ENCODE results near the gene TRAPPC14.

Gene TRAPPC14

DNA sequence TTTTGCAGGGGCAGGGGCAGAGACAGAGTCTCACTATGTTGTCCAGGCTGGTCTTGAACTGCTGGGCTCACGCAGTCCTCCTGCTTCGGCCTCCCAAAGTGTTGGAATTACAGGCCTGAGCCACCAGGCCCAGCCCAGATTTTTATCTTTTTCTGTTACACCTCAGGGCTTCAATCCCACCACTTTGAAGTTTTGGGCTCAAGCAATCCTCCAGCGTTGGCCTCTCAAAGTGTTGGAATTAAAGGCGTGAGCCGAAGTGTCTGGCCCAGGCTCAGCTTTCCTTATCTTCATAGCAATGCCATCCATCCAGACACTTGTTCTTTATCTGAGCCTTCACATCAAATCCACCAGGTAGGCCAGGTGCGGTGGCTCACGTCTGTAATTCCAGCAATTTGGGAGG, 43.5 kb downstream of the TRAPPC14 start:
- Histone ChIP-seq H3K36me3 (ENCODE audit: control insufficient read depth in 2 of 2, insufficient read depth in 1 of 2, low read length in 2 of 2) (peaks cover 12 to 34% of the 10 kb centered on the region in 2 experiments; a peak in 2 of 3 replicates), H3K4me3 (ENCODE audit: low read depth, low read length) (no peak overlapping the region), H3K4me1 (ENCODE audit: control insufficient read depth, insufficient read depth, low read length) (no peaks in the 10 kb centered on the region), H3K27ac (ENCODE audit: extremely low read depth, low read depth, low read length) (no peak overlapping the region), H3K9me3 (ENCODE audit: control insufficient read depth, insufficient read depth, low read depth, low read length) (no peaks in the 10 kb centered on the region)
- ChIA-PET POLR2A (interaction anchor here (1.5 to 4.2 kb wide), 2 partner anchors 11 to 14 kb away, joined by 3 to 39 read pairs; partner anchors contain the start of genes AP4M1, MBLAC1 and MCM7), CTCF (no interaction called here)
- no peak for TF ChIP-seq ZNF133 (tag by site-specific recombination; IDR thresholded peaks at IDR 0.05)
- 0 out of 2 replicates have a peak, but pooled peaks have one; percentile 7 for TF ChIP-seq ZNF121 (tag by site-specific recombination; IDR thresholded peaks at IDR 0.05)

DNA sequence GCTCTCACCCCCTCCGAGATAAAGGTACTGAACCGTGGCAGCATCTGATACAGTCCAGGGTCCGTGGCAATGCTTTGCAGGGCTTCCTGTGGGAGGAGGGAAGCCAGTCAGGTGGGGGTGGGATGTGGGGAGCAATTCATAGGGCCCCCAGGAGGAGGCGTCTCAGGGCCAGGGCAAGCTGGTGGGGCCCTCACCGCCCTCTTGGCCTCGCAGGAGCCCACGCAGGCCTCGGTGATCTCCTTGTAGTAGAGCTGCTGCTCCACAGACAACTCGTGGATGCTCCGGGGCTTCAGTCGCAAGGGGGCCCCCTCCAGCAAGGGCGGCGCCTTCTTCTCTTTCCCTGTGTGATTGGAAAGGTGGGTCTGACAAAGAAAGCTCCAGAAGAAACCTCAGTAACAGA, 46.6 kb downstream of the TRAPPC14 start:
- H3K9me3 ChIP-seq (ENCODE audit: control insufficient read depth, insufficient read depth, low read depth, low read length), result no peaks in the 10 kb centered on the region
- ChIA-PET POLR2A (interaction anchor here (1.1 to 4.2 kb wide), 2 partner anchors 11 to 16 kb away, joined by 3 to 39 read pairs; partner anchors contain the start of genes AP4M1 and MCM7), CTCF (interaction anchor here (0.7 to 0.8 kb wide), 2 partner anchors 21 to 90 kb away, joined by 3 to 5 read pairs; no protein-coding TSS in a partner anchor)
- no peak overlapping the region for H3K27ac ChIP-seq (ENCODE audit: extremely low read depth, low read depth, low read length)
- no peak overlapping the region for H3K4me3 ChIP-seq (ENCODE audit: low read depth, low read length)
- TF ChIP-seq EGR2 (tag by site-specific recombination; IDR thresholded peaks at IDR 0.05; ENCODE audit: low read depth), result no peak
- TF ChIP-seq, protein P1, sequence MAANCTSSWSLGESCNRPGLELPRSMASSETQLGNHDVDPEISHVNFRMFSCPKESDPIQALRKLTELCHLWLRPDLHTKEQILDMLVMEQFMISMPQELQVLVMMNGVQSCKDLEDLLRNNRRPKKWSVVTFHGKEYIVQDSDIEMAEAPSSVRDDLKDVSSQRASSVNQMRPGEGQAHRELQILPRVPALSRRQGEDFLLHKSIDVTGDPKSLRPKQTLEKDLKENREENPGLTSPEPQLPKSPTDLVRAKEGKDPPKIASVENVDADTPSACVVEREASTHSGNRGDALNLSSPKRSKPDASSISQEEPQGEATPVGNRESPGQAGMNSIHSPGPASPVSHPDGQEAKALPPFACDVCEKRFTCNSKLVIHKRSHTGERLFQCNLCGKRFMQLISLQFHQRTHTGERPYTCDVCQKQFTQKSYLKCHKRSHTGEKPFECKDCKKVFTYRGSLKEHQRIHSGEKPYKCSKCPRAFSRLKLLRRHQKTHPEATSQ (tag by site-specific recombination; IDR thresholded peaks at IDR 0.05), result no peak
- TF ChIP-seq, protein P2, sequence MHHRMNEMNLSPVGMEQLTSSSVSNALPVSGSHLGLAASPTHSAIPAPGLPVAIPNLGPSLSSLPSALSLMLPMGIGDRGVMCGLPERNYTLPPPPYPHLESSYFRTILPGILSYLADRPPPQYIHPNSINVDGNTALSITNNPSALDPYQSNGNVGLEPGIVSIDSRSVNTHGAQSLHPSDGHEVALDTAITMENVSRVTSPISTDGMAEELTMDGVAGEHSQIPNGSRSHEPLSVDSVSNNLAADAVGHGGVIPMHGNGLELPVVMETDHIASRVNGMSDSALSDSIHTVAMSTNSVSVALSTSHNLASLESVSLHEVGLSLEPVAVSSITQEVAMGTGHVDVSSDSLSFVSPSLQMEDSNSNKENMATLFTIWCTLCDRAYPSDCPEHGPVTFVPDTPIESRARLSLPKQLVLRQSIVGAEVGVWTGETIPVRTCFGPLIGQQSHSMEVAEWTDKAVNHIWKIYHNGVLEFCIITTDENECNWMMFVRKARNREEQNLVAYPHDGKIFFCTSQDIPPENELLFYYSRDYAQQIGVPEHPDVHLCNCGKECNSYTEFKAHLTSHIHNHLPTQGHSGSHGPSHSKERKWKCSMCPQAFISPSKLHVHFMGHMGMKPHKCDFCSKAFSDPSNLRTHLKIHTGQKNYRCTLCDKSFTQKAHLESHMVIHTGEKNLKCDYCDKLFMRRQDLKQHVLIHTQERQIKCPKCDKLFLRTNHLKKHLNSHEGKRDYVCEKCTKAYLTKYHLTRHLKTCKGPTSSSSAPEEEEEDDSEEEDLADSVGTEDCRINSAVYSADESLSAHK (tag by site-specific recombination; IDR thresholded peaks at IDR 0.05), result no peak
- TF ChIP-seq, protein P3, sequence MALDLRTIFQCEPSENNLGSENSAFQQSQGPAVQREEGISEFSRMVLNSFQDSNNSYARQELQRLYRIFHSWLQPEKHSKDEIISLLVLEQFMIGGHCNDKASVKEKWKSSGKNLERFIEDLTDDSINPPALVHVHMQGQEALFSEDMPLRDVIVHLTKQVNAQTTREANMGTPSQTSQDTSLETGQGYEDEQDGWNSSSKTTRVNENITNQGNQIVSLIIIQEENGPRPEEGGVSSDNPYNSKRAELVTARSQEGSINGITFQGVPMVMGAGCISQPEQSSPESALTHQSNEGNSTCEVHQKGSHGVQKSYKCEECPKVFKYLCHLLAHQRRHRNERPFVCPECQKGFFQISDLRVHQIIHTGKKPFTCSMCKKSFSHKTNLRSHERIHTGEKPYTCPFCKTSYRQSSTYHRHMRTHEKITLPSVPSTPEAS (tag by site-specific recombination; IDR thresholded peaks at IDR 0.05), result no peak
- no peak for TF ChIP-seq ZNF571 (tag by site-specific recombination; IDR thresholded peaks at IDR 0.05)
- TF ChIP-seq ZNF600 (tag by site-specific recombination; IDR thresholded peaks at IDR 0.05), result no peak
- TF ChIP-seq ZSCAN30 (tag by site-specific recombination; IDR thresholded peaks at IDR 0.05), result no peak
- no peak for TF ChIP-seq ZNF114 (tag by site-specific recombination; IDR thresholded peaks at IDR 0.05)
- TF ChIP-seq, protein P4, sequence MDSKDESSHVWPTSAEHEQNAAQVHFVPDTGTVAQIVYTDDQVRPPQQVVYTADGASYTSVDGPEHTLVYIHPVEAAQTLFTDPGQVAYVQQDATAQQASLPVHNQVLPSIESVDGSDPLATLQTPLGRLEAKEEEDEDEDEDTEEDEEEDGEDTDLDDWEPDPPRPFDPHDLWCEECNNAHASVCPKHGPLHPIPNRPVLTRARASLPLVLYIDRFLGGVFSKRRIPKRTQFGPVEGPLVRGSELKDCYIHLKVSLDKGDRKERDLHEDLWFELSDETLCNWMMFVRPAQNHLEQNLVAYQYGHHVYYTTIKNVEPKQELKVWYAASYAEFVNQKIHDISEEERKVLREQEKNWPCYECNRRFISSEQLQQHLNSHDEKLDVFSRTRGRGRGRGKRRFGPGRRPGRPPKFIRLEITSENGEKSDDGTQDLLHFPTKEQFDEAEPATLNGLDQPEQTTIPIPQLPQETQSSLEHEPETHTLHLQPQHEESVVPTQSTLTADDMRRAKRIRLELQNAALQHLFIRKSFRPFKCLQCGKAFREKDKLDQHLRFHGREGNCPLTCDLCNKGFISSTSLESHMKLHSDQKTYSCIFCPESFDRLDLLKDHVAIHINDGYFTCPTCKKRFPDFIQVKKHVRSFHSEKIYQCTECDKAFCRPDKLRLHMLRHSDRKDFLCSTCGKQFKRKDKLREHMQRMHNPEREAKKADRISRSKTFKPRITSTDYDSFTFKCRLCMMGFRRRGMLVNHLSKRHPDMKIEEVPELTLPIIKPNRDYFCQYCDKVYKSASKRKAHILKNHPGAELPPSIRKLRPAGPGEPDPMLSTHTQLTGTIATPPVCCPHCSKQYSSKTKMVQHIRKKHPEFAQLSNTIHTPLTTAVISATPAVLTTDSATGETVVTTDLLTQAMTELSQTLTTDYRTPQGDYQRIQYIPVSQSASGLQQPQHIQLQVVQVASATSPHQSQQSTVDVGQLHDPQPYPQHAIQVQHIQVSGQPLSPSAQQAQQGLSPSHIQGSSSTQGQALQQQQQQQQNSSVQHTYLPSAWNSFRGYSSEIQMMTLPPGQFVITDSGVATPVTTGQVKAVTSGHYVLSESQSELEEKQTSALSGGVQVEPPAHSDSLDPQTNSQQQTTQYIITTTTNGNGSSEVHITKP (tag by site-specific recombination; IDR thresholded peaks at IDR 0.05), result no peak
- no peak for TF ChIP-seq ZNF629 (tag by site-specific recombination; IDR thresholded peaks at IDR 0.05)
- no peak for TF ChIP-seq GLI2 (tag by site-specific recombination; IDR thresholded peaks at IDR 0.05; ENCODE audit: borderline replicate concordance, low read depth)
- TF ChIP-seq, protein P5, sequence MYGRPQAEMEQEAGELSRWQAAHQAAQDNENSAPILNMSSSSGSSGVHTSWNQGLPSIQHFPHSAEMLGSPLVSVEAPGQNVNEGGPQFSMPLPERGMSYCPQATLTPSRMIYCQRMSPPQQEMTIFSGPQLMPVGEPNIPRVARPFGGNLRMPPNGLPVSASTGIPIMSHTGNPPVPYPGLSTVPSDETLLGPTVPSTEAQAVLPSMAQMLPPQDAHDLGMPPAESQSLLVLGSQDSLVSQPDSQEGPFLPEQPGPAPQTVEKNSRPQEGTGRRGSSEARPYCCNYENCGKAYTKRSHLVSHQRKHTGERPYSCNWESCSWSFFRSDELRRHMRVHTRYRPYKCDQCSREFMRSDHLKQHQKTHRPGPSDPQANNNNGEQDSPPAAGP (tag by site-specific recombination; IDR thresholded peaks at IDR 0.05), result no peak
- TF ChIP-seq HOXC10 (CRISPR knock-in tag; IDR thresholded peaks at IDR 0.05), result no peak
- no peak for TF ChIP-seq ZNF473 (tag by site-specific recombination; IDR thresholded peaks at IDR 0.05)
- no peak for TF ChIP-seq ZNF302 (tag by site-specific recombination; IDR thresholded peaks at IDR 0.05; ENCODE audit: low read depth)
- TF ChIP-seq ZNF585B (tag by site-specific recombination; IDR thresholded peaks at IDR 0.05), result no peak
- no peak for TF ChIP-seq BCL11B (tag by site-specific recombination; IDR thresholded peaks at IDR 0.05; ENCODE audit: low read depth)
- TF ChIP-seq ZBTB1 (tag by site-specific recombination; IDR thresholded peaks at IDR 0.05), result no peak
- TF ChIP-seq ZNF530 (tag by site-specific recombination; IDR thresholded peaks at IDR 0.05; ENCODE audit: low read depth), result no peak
- H3K36me3 ChIP-seq (ENCODE audit: control insufficient read depth in 2 of 2, insufficient read depth in 1 of 2, low read length in 2 of 2), result peaks cover 15 to 60% of the 10 kb centered on the region in 2 experiments; a peak in 2 of 3 replicates
- no peaks in the 10 kb centered on the region for H3K4me1 ChIP-seq (ENCODE audit: control insufficient read depth, insufficient read depth, low read length)

Measured in HEK293 (cell line).